Left renal cortex interstitium (tissue), 4 donors: ENCODE measurements around the gene UBE2D3. TPM values are rescaled to one million over a fixed set of nuclear protein-coding genes. Genes with fewer than 3 reads are reported as not detected.

Experiments used
- DNase-seq, 4 donors: peaks; one replicate each; pipeline ENCODE4 v3.0.0-alpha.2; 2013; ENCODE audit warnings: low read depth in 4 of 4, low spot score in 2 of 4, missing footprints in 1 of 4
- polyA plus RNA-seq, 4 donors: library from polyadenylated mRNA; unstranded; fragments of 120-200 nt; gene quantifications; one replicate each; pipeline ENCODE4 v1.2.1, GENCODE V29; 2013; ENCODE audit not compliant: insufficient read length in 4 of 4

The UBE2D3 gene
- polyA plus RNA-seq, 4 donors: 287 to 308 (median 291) TPM

DNA sequence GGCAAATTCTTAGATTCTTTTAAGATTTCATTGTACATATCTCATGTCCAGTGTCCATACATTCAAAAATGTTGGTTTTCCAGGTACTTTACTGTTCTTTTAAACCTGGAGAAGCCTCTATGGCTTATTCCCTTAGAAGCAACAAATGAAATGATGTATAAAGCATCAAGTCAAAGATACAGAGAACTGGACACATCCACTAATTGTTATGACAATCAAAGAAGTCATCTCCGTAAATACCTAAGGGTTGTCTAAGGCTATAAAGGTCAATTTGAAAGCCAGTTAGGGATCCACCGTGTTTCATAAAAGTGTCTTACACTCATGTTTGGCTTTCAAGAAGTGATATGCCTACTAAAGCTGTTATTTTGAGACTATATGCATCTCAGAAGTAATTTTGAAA is 32.4 kb downstream of the UBE2D3 start:
- DNase-seq: no peak

DNA sequence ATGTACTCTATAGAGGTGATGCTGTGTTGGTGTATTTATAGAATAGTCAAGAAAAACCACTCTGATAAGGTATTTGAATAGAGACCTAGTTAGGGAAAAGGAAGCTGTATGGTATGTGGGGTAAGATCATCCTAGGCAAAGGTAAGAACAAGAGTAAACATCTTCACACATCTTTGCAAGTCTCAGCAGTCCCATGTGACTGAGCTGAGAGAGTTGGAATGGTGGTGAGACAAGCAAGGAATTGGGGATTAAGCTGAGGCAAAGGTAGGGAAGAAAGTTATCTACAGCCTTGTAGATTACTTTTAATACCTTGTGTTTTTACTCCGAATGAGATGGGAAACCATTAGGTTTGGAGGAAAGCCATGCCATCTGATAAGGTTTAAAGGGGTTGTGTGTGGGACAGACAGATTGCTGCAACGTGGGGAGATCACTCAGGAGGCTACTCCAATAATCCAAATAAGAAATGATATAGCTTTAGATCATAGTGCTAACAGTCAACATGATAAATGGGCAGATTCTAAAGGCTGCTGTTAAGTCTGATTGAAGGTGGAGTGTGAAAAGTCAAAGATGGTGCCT is 34.9 kb downstream of the UBE2D3 start:
- DNase-seq: no peak

DNA sequence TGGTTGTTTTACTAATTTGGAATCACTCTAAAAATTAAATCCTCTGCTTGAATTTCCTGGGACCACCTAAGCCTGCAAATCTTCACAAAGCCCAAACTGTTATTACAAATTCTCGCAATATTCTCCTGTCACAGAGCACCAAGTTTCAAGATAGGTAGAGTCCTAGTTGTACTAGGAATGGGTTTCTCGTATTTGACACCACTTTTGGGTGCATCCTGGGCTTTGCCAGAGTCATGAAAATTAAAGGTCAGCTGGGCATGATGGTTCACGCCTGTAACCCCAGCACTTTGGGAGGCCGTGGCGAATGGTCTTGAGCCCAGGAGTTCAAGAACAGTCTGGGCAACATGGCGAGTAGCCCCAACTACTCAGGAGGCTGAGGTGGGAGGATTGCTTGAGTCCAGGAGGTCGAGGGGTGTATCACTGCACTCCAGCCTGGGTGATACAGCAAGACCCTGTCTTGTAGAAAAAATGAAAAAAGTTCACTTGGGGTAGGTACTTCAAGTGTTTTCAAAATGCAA is 36.0 kb downstream of the UBE2D3 start:
- no peak for DNase-seq

DNA sequence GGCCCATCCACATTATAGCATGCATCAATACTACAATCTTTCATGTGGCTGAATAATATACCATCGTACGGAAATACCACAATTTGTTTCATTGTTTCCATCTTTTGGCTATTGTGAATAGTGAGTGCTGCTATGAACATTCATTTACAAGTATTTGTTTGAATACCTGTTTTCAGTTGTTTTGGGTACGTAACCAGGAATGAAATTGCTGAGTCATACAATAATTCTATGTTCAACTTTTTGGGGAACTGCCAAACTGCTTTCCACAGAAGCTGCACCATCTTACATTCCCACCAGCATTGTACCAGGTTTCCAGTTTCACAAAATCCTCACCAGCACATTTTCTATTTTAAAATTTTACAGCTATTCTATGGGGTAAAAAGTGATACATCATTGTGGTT is 38.0 kb downstream of the UBE2D3 start:
- DNase-seq: no peak

DNA sequence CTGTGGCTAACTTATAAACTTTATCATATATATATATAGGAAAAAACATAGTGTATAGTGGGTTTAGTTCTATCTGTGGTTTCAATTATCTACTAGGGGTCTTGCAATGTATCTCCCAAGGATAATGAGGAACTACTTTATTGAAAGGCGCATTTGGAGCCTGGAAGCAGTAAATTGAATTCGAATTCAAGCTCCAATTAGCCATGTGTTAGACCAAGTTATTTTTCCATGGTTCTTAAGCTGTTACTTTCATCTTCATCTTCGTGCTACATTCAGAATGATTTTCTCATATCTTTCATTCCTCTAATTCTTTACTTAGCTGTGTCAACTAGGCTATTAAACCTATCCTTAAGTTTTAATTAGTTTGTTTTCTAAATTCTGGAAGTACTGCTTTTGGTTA is 39.4 kb downstream of the UBE2D3 start:
- DNase-seq: no peak

DNA sequence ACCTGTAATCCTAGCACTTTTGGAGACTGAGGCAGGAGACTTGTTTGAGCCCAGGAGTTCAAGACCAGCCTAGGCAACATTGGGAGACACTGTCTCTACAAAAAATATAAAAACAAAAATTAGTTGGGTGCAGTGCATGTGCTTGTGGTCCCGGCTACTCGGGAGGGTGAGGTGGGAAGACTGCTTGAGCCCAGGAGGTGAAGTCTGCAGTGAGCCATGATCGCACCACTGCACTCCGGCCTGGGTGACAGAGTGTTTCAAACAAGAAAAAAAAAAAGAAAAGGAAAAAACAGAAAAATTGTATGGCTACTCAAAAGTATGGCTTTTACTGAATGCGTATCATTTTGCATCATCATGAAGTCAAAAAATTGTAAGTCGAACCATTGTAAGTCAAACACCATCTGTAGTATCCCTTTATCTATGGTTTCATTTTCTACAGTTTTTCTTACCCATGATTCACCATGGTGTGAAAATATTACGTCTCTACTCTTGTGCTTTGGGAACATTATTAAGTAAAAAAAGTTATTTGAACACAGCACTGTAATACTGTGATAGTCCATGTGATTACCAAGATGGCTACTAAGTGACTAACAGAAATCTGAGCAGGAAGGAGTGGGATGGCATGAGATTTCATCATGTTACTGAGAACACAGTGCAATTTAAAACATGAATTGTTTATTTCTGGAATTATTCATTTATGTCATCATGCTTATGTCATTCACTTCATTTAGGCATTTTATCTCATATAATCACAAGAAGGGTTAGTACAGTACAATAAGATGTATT is 40.1 kb downstream of the UBE2D3 start:
- no peak for DNase-seq

DNA sequence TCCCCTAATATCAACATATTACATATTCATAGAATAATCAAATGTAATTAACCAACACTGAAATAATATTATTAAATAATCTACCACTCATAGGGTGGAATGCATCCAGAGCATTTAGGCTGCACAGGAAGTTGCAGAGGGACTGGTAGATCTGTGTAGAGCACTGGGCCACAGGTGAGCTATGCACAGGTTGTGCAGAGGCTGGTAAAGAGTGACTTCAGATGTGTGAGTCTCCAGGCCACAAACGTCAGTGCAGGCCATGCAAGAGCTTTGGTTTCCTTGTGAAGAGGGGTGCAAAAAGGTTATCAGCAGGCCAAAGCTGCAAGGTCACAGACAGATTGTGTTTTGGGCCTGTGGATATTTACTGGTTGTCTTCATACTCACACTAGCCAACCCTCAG is 41.1 kb downstream of the UBE2D3 start:
- no peak for DNase-seq

DNA sequence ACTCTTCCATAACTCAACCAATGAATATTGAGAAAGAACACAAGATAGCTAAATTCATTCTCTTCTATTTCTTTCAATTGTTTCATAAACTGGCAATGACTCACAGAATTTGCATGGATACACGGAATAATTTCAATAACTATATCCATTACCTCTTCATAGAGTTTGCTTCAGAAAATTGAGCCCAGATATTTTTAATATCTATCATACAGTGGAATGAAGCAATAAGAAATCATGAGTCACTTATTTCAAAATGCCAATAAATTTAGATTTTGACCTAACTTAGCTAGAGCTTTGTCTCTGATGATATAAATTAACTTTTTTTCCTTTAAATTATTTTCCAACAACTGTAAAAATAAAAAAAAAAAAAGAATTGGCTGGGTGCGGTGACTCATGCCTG is 44.3 kb downstream of the UBE2D3 start:
- no peak for DNase-seq

DNA sequence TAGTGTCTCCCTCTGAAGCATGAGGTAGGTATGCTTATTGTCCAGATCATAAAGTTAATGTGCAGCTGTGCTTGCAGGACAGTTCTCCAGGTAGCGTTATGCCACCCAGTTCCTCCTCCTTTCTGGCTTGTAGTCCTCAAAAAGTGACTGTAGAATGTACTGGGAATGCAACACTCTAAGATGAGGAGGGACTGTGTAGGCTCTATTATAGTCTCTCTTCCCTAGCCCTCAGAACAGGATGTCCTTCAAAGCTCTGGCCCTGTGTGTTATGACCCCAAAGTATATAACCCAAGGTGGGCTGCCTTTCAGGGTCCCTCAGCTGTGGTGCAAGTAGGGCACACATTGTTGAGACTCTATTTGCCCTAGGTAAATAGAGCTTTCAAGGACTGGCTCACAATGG is 45.8 kb downstream of the UBE2D3 start:
- no peak for DNase-seq

DNA sequence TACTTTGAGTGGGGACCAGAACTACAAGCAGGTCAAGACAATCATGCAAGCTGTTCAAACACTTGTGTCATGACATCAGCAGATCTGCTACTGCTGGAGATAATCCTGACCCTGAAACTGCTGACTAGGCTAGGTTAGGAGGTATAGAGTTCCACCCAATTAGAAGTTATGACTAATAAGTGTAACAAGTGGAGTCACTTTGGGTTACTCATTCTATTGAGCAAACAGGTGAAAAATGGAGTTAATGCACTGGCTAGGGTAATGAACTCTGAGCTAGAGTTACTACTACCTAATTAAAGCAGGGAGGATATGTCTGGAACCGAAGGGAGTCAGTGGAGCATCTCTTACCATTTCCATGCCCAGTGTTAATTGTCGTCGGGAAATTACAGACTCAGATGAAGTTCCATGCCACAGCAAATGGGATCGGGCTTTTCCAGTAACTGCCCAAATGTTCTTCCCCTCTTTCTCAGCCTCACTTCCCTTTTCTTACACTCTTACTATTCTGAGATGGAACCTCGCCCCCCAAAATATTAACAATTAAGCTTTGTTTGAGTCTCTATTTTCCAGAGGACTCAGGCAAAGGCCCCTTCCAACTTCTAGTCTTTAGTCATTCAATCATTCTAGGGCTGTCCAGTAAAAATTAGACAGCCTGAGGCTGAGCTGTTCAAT is 46.7 kb downstream of the UBE2D3 start:
- no peak for DNase-seq

DNA sequence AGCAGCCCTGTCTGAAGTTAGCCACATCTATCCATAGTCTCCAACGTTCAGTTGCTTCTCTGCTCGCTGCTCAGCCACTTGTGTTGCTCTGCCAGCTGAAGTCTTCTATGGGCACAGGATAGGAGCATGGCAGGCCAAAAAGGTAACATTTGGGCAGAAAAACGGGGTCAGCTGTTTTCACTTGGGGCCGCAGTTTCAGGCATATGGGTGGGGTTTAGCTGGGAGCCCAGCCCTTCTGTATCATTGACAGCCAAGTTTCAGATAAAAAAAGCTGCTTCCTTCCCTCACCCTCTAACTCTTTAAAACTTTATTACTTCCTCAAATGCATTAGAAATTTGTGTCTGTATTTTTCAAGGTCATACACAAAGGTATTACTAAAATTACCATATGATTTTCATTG is 48.1 kb downstream of the UBE2D3 start:
- DNase-seq: no peak

DNA sequence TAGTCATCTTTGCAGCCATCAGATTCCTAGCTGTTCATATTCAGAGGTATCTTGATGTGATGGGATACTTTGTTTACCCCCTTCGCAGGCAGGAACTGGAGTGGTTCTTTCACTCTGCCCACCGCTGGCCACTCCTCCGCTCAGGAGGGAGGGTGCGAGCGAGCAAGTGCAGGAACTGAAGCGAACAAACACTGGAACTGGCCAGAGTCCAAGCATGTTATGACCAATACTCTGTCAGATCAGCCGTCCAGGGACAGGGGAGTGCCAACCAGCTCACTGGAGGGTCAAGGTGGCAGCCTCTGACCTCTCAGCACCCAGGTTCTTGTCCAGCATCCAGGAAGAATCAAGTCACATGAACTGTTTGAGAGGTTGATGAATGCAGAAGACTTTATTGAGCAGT is 48.6 kb downstream of the UBE2D3 start:
- no peak for DNase-seq

DNA sequence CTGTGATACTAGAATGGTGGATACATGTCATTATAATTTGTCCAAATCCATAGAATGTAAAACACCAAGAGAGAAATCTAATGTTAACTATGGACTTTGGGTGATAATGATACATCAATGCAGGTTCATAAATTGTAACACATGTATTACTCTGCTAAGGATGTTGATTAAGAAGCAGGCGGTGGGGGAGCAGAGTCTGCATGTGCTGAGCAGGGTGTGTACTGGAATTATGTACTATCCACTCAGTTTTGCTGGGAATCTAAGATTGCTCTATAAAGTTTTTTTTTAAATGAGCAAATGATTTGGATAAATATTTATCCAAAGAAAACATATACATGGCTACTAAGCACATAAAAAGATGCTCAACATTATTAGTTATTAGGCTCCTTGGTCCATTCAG is 51.5 kb downstream of the UBE2D3 start:
- no peak for DNase-seq

DNA sequence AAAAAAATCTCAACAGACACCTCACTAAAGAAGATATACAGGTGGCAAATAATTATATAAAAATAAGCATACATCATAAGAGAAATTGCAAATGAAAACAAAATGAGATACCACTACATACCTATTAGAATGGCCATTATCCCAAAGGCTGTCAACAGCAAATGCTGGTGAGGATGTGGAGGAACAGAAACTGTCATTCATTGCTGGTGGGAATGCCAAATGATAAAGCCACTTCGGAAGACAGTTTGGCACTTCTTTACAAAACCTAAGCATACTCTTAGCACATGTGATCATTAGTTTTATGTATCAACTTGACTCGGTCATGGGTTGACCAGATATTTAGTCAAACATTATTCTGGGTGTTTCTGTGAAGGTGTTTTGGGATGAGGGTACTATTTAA is 53.1 kb downstream of the UBE2D3 start:
- no peak for DNase-seq

DNA sequence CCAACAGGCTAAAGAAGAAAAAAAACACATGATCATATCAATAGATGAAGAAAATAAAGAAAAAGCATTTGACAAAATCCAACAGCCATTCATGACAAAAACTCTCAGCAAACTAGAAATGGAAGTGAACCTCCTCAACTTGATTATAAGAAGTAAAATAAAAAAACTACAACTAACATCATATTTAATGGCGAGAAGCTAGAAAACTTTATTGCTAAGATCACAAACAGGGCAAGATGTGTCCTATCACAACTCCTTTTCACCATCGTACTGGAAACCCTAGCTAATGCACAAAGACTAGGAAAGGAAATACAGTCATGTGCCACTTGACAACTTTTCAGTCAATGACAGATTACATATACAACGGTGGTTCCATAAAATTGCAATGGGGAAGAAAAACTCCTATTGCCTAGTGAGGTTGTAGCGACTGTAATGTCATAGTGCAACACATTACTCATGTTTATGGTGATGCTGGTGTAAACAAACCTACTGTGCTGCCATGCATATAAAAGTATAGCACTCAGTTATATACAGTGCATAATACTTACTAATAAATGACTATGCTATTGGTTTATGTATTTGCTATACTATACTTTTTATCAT is 54.5 kb downstream of the UBE2D3 start:
- no peak for DNase-seq

DNA sequence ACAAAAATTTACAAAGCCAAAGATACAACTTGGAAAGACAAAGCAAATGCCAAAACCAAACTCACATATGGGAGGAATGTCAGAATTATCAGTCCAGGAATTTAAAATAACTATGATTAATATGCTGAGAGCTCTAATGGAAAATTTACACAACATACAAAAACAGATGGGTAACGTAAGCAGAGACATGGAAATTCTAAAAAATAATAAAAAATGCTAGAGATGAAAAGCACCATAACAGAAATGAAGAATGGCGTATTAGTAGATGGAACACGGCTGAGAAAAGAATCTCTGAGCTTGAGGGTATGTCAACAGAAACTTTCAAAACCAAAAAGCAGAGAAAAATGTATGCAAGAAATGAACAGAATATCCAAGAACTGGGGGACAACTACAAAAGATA is 62.5 kb downstream of the UBE2D3 start:
- no peak for DNase-seq

DNA sequence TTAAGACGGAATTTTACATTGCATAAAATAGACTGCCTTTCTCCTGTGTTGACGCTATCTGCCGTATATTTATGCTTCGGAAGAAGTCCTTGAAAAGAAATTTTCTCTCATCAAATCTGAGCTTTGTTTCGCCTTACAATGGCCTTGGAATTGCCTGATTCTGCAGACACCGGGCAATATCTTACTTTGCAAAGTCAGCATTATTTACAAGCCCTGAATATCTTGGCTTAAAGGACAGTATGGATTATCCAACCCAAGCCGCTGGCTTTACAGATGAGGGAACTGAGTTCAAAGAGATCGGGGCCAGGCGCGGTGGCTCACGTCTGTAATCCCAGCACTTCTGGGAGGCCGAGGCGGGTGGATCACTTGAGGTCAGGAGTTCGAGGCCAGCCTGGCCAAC is 65.4 kb downstream of the UBE2D3 start:
- no peak for DNase-seq

DNA sequence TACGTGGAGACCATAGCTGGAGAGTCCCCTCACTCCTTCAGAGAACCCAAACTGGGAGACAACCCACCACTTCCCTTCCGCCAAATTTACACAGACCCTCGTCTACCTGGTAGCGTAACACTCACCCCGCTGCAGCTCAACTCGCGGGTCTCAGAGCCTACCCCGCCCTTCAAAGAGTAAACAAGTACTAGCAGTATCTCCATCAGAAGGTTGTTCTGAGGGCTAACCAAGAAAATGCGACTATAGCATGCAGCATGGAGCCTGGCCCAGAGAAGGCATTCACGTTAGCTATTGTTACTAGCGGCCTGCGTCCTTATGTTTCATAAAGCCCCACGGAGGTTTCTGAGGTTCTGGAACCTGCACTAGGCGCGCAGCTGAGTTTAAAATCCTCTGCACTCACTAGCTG is 66.1 kb downstream of the UBE2D3 start:
- peak in 2 of 4 donors; percentile 27 to 58 for DNase-seq

DNA sequence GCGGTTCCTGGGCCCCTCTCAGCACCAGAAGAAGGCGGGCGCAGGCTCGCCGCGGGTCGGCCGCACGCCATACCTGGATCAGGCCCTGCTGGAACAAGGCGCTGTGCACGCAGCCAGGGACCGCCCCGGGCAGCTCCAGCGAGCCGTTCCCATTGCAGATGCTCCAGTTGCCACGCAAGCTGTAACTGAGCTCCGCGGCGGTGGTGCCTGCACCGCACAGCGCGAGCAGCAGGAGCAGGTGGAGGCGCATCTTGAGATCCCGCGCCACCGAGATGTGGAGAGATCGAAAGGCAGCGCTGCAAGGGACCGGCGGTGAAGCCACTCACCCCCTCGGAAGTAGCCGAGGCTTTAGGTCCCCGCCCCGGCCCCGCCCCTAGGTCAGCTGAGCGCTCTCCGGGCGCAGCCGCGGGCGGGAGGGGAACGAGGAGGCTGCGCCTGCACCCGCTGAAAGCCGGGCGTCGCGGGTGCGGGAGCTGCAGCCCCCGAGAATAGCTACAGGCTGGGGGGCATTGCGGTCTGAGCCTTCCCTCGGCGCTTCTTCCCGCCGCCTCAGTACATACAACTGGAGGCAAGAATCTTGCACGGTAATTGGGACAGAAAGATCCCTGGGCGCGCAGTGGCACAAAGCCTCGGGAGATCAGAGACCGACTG is 66.6 kb downstream of the UBE2D3 start, which contains the start of gene MANBA:
TSS of gene MANBA (minus strand) at position 324 of the 651 bp plus-strand sequence. CDS start at position 250, 74 bp downstream.
- DNase-seq: peak; percentile 54 to 70 (median 60)

DNA sequence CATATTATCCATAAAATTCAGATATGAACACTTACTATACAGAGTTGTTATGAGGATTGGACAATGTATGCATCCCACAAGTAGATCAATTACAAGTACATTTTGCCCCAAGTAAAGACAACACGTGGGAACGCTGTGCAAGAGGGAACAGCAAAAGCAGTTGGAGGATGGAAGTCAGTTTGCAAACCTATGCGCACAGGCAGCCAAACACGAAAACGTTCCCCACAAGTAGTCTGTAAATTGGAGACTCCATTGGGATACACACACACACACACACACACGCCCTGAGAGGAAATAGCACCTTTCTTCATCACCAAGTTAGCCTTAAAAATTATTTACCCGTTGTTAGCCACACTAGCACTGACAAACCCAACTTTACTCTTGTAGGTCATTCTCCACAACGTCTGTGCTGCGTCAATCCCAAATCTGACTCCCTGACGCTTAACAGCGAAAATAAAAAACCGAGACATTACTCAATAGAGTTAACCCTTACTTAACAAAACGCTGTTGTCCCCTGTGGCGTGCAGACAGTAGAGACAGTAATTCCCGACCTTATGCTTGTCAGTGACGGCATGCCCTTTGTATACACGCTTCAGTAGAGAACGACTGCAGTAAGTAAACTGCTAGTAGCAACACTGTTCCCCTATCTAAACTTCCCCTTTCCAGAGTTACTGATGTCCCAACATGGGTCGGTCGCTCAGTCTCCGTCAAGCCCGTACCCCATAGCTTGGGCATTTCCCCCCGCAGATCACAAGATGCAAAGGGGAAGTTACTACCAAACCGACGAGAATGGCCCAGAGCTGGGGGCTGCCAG is 67.3 kb downstream of the UBE2D3 start:
- peak in 3 of 4 donors; percentile 43 to 68 (median 44) for DNase-seq
